H1 (cell line): ENCODE data around the gene SELENOF. TPM values are rescaled to one million over a fixed set of nuclear protein-coding genes. Genes with fewer than 3 reads are reported as not detected.

Experiments
- CTCF ChIA-PET: fragments of 300-600 bp; sonication (Branson Sonifier 250); formaldehyde crosslinking; loops from one replicate; lab custom pipeline; 2021; ENCODE audit not compliant: partially characterized antibody; lab: Charles Lee
- POLR2A ChIA-PET: fragments of 300-600 bp; sonication (Branson Sonifier 250); formaldehyde crosslinking; loops from one replicate; lab custom pipeline; 2021; ENCODE audit warnings: inconsistent platforms; ENCODE audit not compliant: partially characterized antibody; lab: Charles Lee
- DNase-seq, 2 experiments: peaks; one replicate each; pipeline versions ENCODE4 v3.0.0 to v3.0.0-alpha.2; 2010 to 2022; ENCODE audit warnings: low spot score in 2 of 2, low read depth in 1 of 2, mixed read lengths in 1 of 2
- FAIRE-seq: peaks from 2 replicates; lab custom pipeline; 2011; peaks lifted over from hg19 to GRCh38; lab: Jason Lieb, UNC
- H2AFZ ChIP-seq: 2 replicates; pipeline ENCODE4 v1.8.1; 2012; ENCODE audit warnings: low read length, inconsistent platforms
- H2AK5ac ChIP-seq: 2 replicates; pipeline ENCODE4 v1.6.1; 2013; ENCODE audit warnings: low read depth, low read length
- H2BK120ac ChIP-seq: replicated peaks from 2 replicates; pipeline ENCODE3; 2013; ENCODE audit warnings: low read depth, low read length, inconsistent platforms
- H2BK12ac ChIP-seq: 2 replicates; pipeline ENCODE4 v1.6.1; 2013; ENCODE audit warnings: low read depth, low read length
- H2BK15ac ChIP-seq: 2 replicates; pipeline ENCODE4 v1.6.1; 2013; ENCODE audit warnings: low read length
- H2BK20ac ChIP-seq: 2 replicates; pipeline ENCODE4 v1.6.1; 2013; ENCODE audit warnings: low read length
- H2BK5ac ChIP-seq: 2 replicates; pipeline ENCODE4 v1.6.1; 2013; ENCODE audit warnings: low read depth, low read length
- H3K14ac ChIP-seq: 2 replicates; pipeline ENCODE4 v1.6.1; 2013; ENCODE audit warnings: inconsistent platforms; ENCODE audit not compliant: insufficient read length
- H3K18ac ChIP-seq: 2 replicates; pipeline ENCODE4 v1.6.1; 2013; ENCODE audit warnings: low read length; ENCODE audit errors: extremely low read depth
- H3K23ac ChIP-seq: 2 replicates; pipeline ENCODE4 v1.6.1; 2013; ENCODE audit warnings: inconsistent platforms; ENCODE audit not compliant: insufficient read length
- H3K23me2 ChIP-seq: 2 replicates; pipeline ENCODE4 v1.6.1; 2013; ENCODE audit warnings: low read depth, low read length
- H3K27ac ChIP-seq: 2 replicates; pipeline ENCODE4 v1.6.1; 2011; ENCODE audit warnings: low read depth, low read length, inconsistent platforms
- H3K27me3 ChIP-seq, 4 experiments: replicated peaks in 1 of 4; 1 replicate in 1 of 4; 2 replicates in 3 of 4; pipeline versions ENCODE4 v1.6.1 to v1.8.1; 2011 to 2013; ENCODE audit warnings: low read length in 3 of 4, mild to moderate bottlenecking in 3 of 4, inconsistent platforms in 2 of 4, mixed read lengths in 2 of 4, moderate library complexity in 1 of 4; ENCODE audit not compliant: control insufficient read depth in 3 of 4, insufficient read depth in 3 of 4; ENCODE audit errors: extremely low read depth in 1 of 4
- H3K36me3 ChIP-seq, 4 experiments: 2 replicates each; pipeline versions ENCODE4 v1.6.1 to v1.8.1; 2011 to 2013; ENCODE audit warnings: mild to moderate bottlenecking in 4 of 4, low read length in 3 of 4, moderate library complexity in 2 of 4, control low read depth in 1 of 4, inconsistent platforms in 1 of 4; ENCODE audit not compliant: insufficient read depth in 4 of 4, control insufficient read depth in 2 of 4
- H3K4ac ChIP-seq: replicated peaks from 2 replicates; pipeline ENCODE3; 2013; ENCODE audit warnings: low read length, low read depth, mixed read lengths, inconsistent platforms; ENCODE audit not compliant: insufficient read length
- H3K4me1 ChIP-seq, 4 experiments: replicated peaks in 1 of 4; 1 replicate in 1 of 4; 2 replicates in 3 of 4; pipeline versions ENCODE4 v1.6.1 to v1.8.1; 2011 to 2013; ENCODE audit warnings: low read length in 3 of 4, inconsistent platforms in 2 of 4, mixed read lengths in 1 of 4; ENCODE audit not compliant: insufficient read depth in 4 of 4, control insufficient read depth in 3 of 4
- H3K4me2 ChIP-seq, 2 experiments: 2 replicates each; pipeline versions ENCODE4 v1.6.1 to v1.8.1; 2011 to 2013; ENCODE audit warnings: low read depth in 2 of 2, low read length in 2 of 2, control low read depth in 1 of 2, inconsistent platforms in 1 of 2, mild to moderate bottlenecking in 1 of 2; ENCODE audit not compliant: insufficient read depth in 1 of 2
- H3K4me3 ChIP-seq, 4 experiments: fragments of 200-600, 300-600 bp in 1 of 4; sonication (generic), shearing (Covaris generic), sonication (Bioruptor Twin) in 1 of 4; 2 replicates each; pipeline versions ENCODE4 v1.5.1 to v1.8.1; 2011 to 2016; ENCODE audit warnings: low read length in 4 of 4, low read depth in 3 of 4, control low read depth in 2 of 4, inconsistent platforms in 2 of 4, mild to moderate bottlenecking in 2 of 4, mixed read lengths in 1 of 4, moderate library complexity in 1 of 4; ENCODE audit not compliant: insufficient read depth in 2 of 4; ENCODE audit errors: extremely low read depth in 1 of 4
- H3K56ac ChIP-seq: replicated peaks from 2 replicates; pipeline ENCODE3; 2013; ENCODE audit warnings: low read depth, mild to moderate bottlenecking, mixed read lengths, low read length, inconsistent platforms; ENCODE audit not compliant: insufficient read length
- H3K79me1 ChIP-seq: 2 replicates; pipeline ENCODE4 v1.6.1; 2013; ENCODE audit warnings: low read depth, low read length, control low read depth
- H3K79me2 ChIP-seq, 2 experiments: 2 replicates each; pipeline versions ENCODE4 v1.6.1 to v1.8.1; 2012 to 2013; ENCODE audit warnings: low read length in 2 of 2, mild to moderate bottlenecking in 2 of 2, inconsistent platforms in 1 of 2; ENCODE audit not compliant: insufficient read depth in 2 of 2, control insufficient read depth in 1 of 2
- H3K9ac ChIP-seq, 4 experiments: replicated peaks in 1 of 4; 1 replicate in 1 of 4; 2 replicates in 3 of 4; pipeline versions ENCODE4 v1.6.1 to v1.8.1; 2011 to 2013; ENCODE audit warnings: low read depth in 3 of 4, low read length in 3 of 4, control low read depth in 2 of 4, mild to moderate bottlenecking in 2 of 4, moderate library complexity in 2 of 4, inconsistent platforms in 1 of 4; ENCODE audit errors: extremely low read depth in 1 of 4
- H3K9me3 ChIP-seq, 2 experiments: 2 replicates each; pipeline versions ENCODE4 v1.6.1 to v1.8.1; 2012 to 2013; ENCODE audit warnings: mild to moderate bottlenecking in 2 of 2, moderate library complexity in 2 of 2, control low read depth in 1 of 2, inconsistent platforms in 1 of 2, low read depth in 1 of 2, low read length in 1 of 2, mixed read lengths in 1 of 2; ENCODE audit not compliant: insufficient read depth in 2 of 2
- H4K20me1 ChIP-seq, 2 experiments: replicated peaks in 1 of 2; 2 replicates each; pipeline versions ENCODE3 to v1.8.1; 2011 to 2013; ENCODE audit warnings: inconsistent platforms in 2 of 2, low read length in 2 of 2, mild to moderate bottlenecking in 1 of 2; ENCODE audit not compliant: insufficient read depth in 2 of 2, control insufficient read depth in 1 of 2
- H4K5ac ChIP-seq: 2 replicates; pipeline ENCODE4 v1.6.1; 2013; ENCODE audit warnings: low read length, low read depth, mixed read lengths, inconsistent platforms; ENCODE audit not compliant: insufficient read length
- H4K8ac ChIP-seq: 2 replicates; pipeline ENCODE4 v1.8.0; 2013; ENCODE audit warnings: mild to moderate bottlenecking, moderate library complexity, low read length, inconsistent platforms; ENCODE audit not compliant: insufficient read depth; ENCODE audit errors: extremely low read depth
- H4K91ac ChIP-seq: replicated peaks from 2 replicates; pipeline ENCODE3; 2013; ENCODE audit warnings: low read length, mixed read lengths, inconsistent platforms; ENCODE audit not compliant: insufficient read length
- ATF2 ChIP-seq: IDR thresholded peaks from 2 replicates; pipeline ENCODE4 v1.6.1; 2012; ENCODE audit warnings: low read length, inconsistent platforms
- BRCA1 ChIP-seq: IDR thresholded peaks from 2 replicates; pipeline ENCODE4 v1.6.1; 2012; ENCODE audit warnings: low read depth, low read length, improper control_type of control experiment
- CBX8 ChIP-seq: fragments of 300-800, 300-1000 bp; sonication (generic); IDR thresholded peaks from 2 replicates; pipeline ENCODE4 v1.7.1; 2016; ENCODE audit warnings: low read depth, low read length, borderline replicate concordance
- CEBPB ChIP-seq: IDR thresholded peaks from 2 replicates; pipeline ENCODE4 v1.6.1; 2012; ENCODE audit warnings: low read depth, low read length
- CTBP2 ChIP-seq: IDR thresholded peaks from 2 replicates; pipeline ENCODE4 v1.7.0; 2011; ENCODE audit warnings: borderline replicate concordance, mild to moderate bottlenecking, moderate library complexity, mixed read lengths, low read length; ENCODE audit not compliant: insufficient read depth, insufficient read length
- MAFK ChIP-seq: IDR thresholded peaks from 2 replicates; pipeline ENCODE4 v1.6.1; 2012; ENCODE audit warnings: low read depth, mild to moderate bottlenecking, improper control_type of control experiment, low read length
- POLR2AphosphoS5 ChIP-seq: IDR thresholded peaks from 2 replicates; pipeline ENCODE4 v1.6.1; 2011; ENCODE audit warnings: low read depth, low read length
- SIRT6 ChIP-seq: IDR thresholded peaks from one replicate; pipeline ENCODE4 v1.7.1; 2012; ENCODE audit warnings: low read length, inconsistent platforms
- SP1 ChIP-seq: IDR thresholded peaks from 2 replicates; pipeline ENCODE4 v1.6.1; 2011; ENCODE audit warnings: low read depth, low read length
- TBP ChIP-seq: IDR thresholded peaks from 2 replicates; pipeline ENCODE4 v1.6.1; 2011; ENCODE audit warnings: low read depth, low read length, improper control_type of control experiment
- WGBS, 2 experiments: shearing (Covaris generic) in 1 of 2; methylation state at CpG; one replicate each; pipeline versions ENCODE4 v1.1.6 to v1.1.7; 2013 to 2015; ENCODE audit warnings: low lambda C conversion rate in 2 of 2, mixed read lengths in 2 of 2, inconsistent platforms in 1 of 2, low coverage in 1 of 2, missing lambda C conversion rate in 1 of 2; ENCODE audit not compliant: insufficient replicate concordance in 2 of 2, insufficient coverage in 1 of 2, insufficient read length in 1 of 2; ENCODE audit errors: extremely low coverage in 1 of 2, missing lambda C conversion rate in 1 of 2; 5-methylcytosine and 5-hydroxymethylcytosine counted together
- polyA plus RNA-seq, 7 experiments: library from polyadenylated mRNA; depleted of rRNA in 3 of 7; stranded (reverse) in 5 of 7; unstranded in 2 of 7; fragments of >200 nt in 5 of 7; fragments of 200-250 nt in 2 of 7; gene quantifications; 1 replicate in 5 of 7; 2 replicates in 1 of 7; 4 replicates in 1 of 7; pipeline versions ENCODE4 v1.2.1 to v1.2.3, GENCODE V29; 2011 to 2013; ENCODE audit warnings: missing spikeins in 2 of 7, mixed read lengths in 2 of 7
- total RNA-seq: library from RNA; stranded (reverse); fragmentation: NEBNext Ultra II Directional; extraction: Animal tissue kit (Norgen Biotek cat#: 25700); gene quantifications from 2 replicates; pipeline ENCODE4 v1.2.1, GENCODE V29; 2021
- TF ChIP-seq, protein P1 (sequence below): IDR thresholded peaks from 2 replicates; pipeline ENCODE4 v1.6.1; 2012; ENCODE audit warnings: inconsistent platforms
- TF ChIP-seq, protein P2 (sequence below): IDR thresholded peaks from 2 replicates; pipeline ENCODE4 v1.6.1; 2011; ENCODE audit warnings: low read depth, mild to moderate bottlenecking, low read length; ENCODE audit not compliant: insufficient read depth

SELENOF gene
- total and polyA plus RNA-seq, 2 of the 8 experiments (the other 6 are each of a cell fraction or from before 2014, with no cell fraction given) = 70.7 to 163 TPM

- 93% methylated on average over 5 of the region's 5 CpGs; no CpG with 5 or more reads in 1 of the 2 experiments for WGBS, 2 experiments
- Histone ChIP-seq H2BK20ac (no peak overlapping the region), H3K9ac (no peak overlapping the region), H3K27me3 (no peaks in the 10 kb centered on the region), H4K8ac (no peak overlapping the region), H3K14ac (no peak overlapping the region), H2BK120ac (no peak overlapping the region), H3K27ac (no peak overlapping the region), H3K4me3 (no peak overlapping the region), H3K23me2 (no peaks in the 10 kb centered on the region; the same call in 1 of the 2 replicates), H2AFZ (no peak overlapping the region), H3K36me3 (peaks cover 0 to 9% (median 1%) of the 10 kb centered on the region in 4 experiments; a peak in 4 of 8 replicates), H2AK5ac (no peak overlapping the region), H3K79me1 (no peaks in the 10 kb centered on the region), H3K4me2 (no peak overlapping the region), H3K4ac (no peak overlapping the region), H2BK15ac (no peak overlapping the region), H3K56ac (no peak overlapping the region), H4K5ac (no peak overlapping the region), H3K23ac (no peak overlapping the region), H3K79me2 (peaks cover 0 to 33% of the 10 kb centered on the region in 2 experiments; a peak in 2 of 4 replicates), H3K9me3 (no peaks in the 10 kb centered on the region), H3K18ac (no peak overlapping the region), H2BK12ac (no peak overlapping the region), H2BK5ac (no peak overlapping the region), H4K91ac (no peak overlapping the region), H4K20me1 (no peaks in the 10 kb centered on the region), H3K4me1 (no peaks in the 10 kb centered on the region)
- no peak for DNase-seq
- FAIRE-seq = no peak
- ChIA-PET POLR2A (interaction anchor here (2.0 kb wide), 1 partner anchor 26 kb away, joined by 8 read pairs; the partner anchor contains the start of genes HS2ST1 and SELENOF), CTCF (interaction anchor here (0.7 to 1.6 kb wide), 2 partner anchors 75 to 106 kb away, joined by 3 to 6 read pairs; no protein-coding TSS in a partner anchor)
- TF ChIP-seq CEBPB = no peak
- TF ChIP-seq MAFK = no peak
- TF ChIP-seq CBX8 = no peak
- no peak for TF ChIP-seq SIRT6
- no peak for TF ChIP-seq TBP
- no peak for TF ChIP-seq BRCA1
- TF ChIP-seq CTBP2 = no peak
- TF ChIP-seq, protein P1, sequence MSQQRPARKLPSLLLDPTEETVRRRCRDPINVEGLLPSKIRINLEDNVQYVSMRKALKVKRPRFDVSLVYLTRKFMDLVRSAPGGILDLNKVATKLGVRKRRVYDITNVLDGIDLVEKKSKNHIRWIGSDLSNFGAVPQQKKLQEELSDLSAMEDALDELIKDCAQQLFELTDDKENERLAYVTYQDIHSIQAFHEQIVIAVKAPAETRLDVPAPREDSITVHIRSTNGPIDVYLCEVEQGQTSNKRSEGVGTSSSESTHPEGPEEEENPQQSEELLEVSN = no peak
- no peak for TF ChIP-seq SP1
- TF ChIP-seq, protein P2, sequence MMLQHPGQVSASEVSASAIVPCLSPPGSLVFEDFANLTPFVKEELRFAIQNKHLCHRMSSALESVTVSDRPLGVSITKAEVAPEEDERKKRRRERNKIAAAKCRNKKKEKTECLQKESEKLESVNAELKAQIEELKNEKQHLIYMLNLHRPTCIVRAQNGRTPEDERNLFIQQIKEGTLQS = no peak
- no peak for TF ChIP-seq ATF2
- TF ChIP-seq POLR2AphosphoS5 = no peak
Measured at GRCh38 chr1:86888327-86888726, 25.6 kb downstream of the SELENOF start.
